HEK293 (cell line): ENCODE results near the gene FDX1.

Source experiments
- CTCF ChIA-PET: fragments of 350-600 bp; formaldehyde crosslinking; extraction: SDS; loops from one replicate; lab custom pipeline; 2021; ENCODE audit warnings: antibody characterized with exemption; lab: Yijun Ruan, JAX
- POLR2A ChIA-PET: fragments of 300-600 bp; formaldehyde crosslinking; extraction: SDS; loops from one replicate; lab custom pipeline; 2020; ENCODE audit warnings: antibody characterized with exemption, inconsistent platforms; lab: Yijun Ruan, JAX
- H3K27ac ChIP-seq: fragments of 200-500 bp; sonication (Bioruptor generic); 2 replicates; pipeline ENCODE4 v1.5.1; 2014; ENCODE audit warnings: low read depth, low read length, control low read depth, inconsistent platforms; ENCODE audit errors: extremely low read depth
- H3K36me3 ChIP-seq, 2 experiments: fragments of 200-500 bp in 1 of 2; sonication (Bioruptor generic) in 1 of 2; 1 replicate in 1 of 2; 2 replicates in 1 of 2; pipeline ENCODE4 v1.5.1; 2014 to 2017; ENCODE audit warnings: inconsistent platforms in 2 of 2, low read length in 2 of 2; ENCODE audit not compliant: control insufficient read depth in 2 of 2, insufficient read depth in 1 of 2
- H3K4me1 ChIP-seq: fragments of 200-500 bp; sonication (Bioruptor generic); 2 replicates; pipeline ENCODE4 v1.5.1; 2014; ENCODE audit warnings: mild to moderate bottlenecking, low read length, inconsistent platforms; ENCODE audit not compliant: control insufficient read depth, insufficient read depth
- H3K4me3 ChIP-seq: 2 replicates; pipeline ENCODE4 v1.5.1; 2011; ENCODE audit warnings: low read depth, mild to moderate bottlenecking, control low read depth, low read length, moderate library complexity
- H3K9me3 ChIP-seq: fragments of 200-500 bp; sonication (Bioruptor generic); 2 replicates; pipeline ENCODE4 v1.5.1; 2014; ENCODE audit warnings: low read depth, low read length, inconsistent platforms; ENCODE audit not compliant: control insufficient read depth, insufficient read depth
- CTCF ChIP-seq: fragments of 450-650 bp; formaldehyde crosslinking; IDR thresholded peaks from 2 replicates; pipeline ENCODE4 v1.5.1; 2016; ENCODE audit warnings: missing biosample characterization, missing genetic modification characterization
- GLI4 ChIP-seq: fragments of 450-650 bp; formaldehyde crosslinking; IDR thresholded peaks from 2 replicates; pipeline ENCODE4 v1.5.1; 2016; ENCODE audit warnings: missing biosample characterization, missing genetic modification characterization
- HOXC10 ChIP-seq: sonication (generic); formaldehyde crosslinking; IDR thresholded peaks from 2 replicates; pipeline ENCODE4 v1.8.1; 2023; ENCODE audit warnings: mild to moderate bottlenecking, missing genetic modification reagents
- KLF9 ChIP-seq: fragments of 450-650 bp; formaldehyde crosslinking; IDR thresholded peaks from 2 replicates; pipeline ENCODE4 v1.5.1; 2016; ENCODE audit warnings: missing biosample characterization, missing genetic modification characterization, low read depth
- SALL2 ChIP-seq: fragments of 450-650 bp; formaldehyde crosslinking; IDR thresholded peaks from 2 replicates; pipeline ENCODE4 v1.5.0; 2017; ENCODE audit warnings: missing biosample characterization, mild to moderate bottlenecking, missing genetic modification characterization, borderline replicate concordance
- WT1 ChIP-seq: fragments of 450-650 bp; formaldehyde crosslinking; IDR thresholded peaks from 2 replicates; pipeline ENCODE4 v1.5.1; 2016; ENCODE audit warnings: missing biosample characterization, missing genetic modification characterization
- YY1 ChIP-seq: fragments of 450-650 bp; formaldehyde crosslinking; IDR thresholded peaks from 2 replicates; pipeline ENCODE4 v1.5.1; 2018; ENCODE audit warnings: missing biosample characterization, missing genetic modification characterization
- ZNF148 ChIP-seq: fragments of 450-650 bp; formaldehyde crosslinking; IDR thresholded peaks from 2 replicates; pipeline ENCODE4 v1.5.0; 2017; ENCODE audit warnings: missing biosample characterization, missing genetic modification characterization, borderline replicate concordance
- ZNF18 ChIP-seq: fragments of 450-650 bp; formaldehyde crosslinking; IDR thresholded peaks from 2 replicates; pipeline ENCODE4 v1.5.1; 2016; ENCODE audit warnings: missing biosample characterization, missing genetic modification characterization
- ZNF324 ChIP-seq: fragments of 450-650 bp; formaldehyde crosslinking; IDR thresholded peaks from 2 replicates; pipeline ENCODE4 v1.5.1; 2016; ENCODE audit warnings: missing biosample characterization, missing genetic modification characterization
- ZNF350 ChIP-seq: fragments of 450-650 bp; formaldehyde crosslinking; IDR thresholded peaks from 2 replicates; pipeline ENCODE4 v1.5.0; 2017; ENCODE audit warnings: missing biosample characterization, mild to moderate bottlenecking, missing genetic modification characterization
- ZNF416 ChIP-seq: fragments of 450-650 bp; formaldehyde crosslinking; IDR thresholded peaks from 2 replicates; pipeline ENCODE4 v1.5.1; 2016; ENCODE audit warnings: missing biosample characterization, missing genetic modification characterization
- ZNF423 ChIP-seq: fragments of 450-650 bp; formaldehyde crosslinking; IDR thresholded peaks from 2 replicates; pipeline ENCODE4 v1.5.1; 2016; ENCODE audit warnings: missing biosample characterization, missing genetic modification characterization
- ZNF449 ChIP-seq: fragments of 450-650 bp; formaldehyde crosslinking; IDR thresholded peaks from 2 replicates; pipeline ENCODE4 v1.5.1; 2017; ENCODE audit warnings: missing biosample characterization, mild to moderate bottlenecking, missing genetic modification characterization, moderate library complexity
- ZNF473 ChIP-seq: fragments of 450-650 bp; formaldehyde crosslinking; IDR thresholded peaks from 2 replicates; pipeline ENCODE4 v1.5.1; 2017; ENCODE audit warnings: missing biosample characterization, missing genetic modification characterization
- ZNF544 ChIP-seq: fragments of 450-650 bp; formaldehyde crosslinking; IDR thresholded peaks from 2 replicates; pipeline ENCODE4 v1.5.0; 2017; ENCODE audit warnings: missing biosample characterization, missing genetic modification characterization
- ZNF549 ChIP-seq: fragments of 450-650 bp; IDR thresholded peaks from 2 replicates; pipeline ENCODE4 v1.5.1; 2018; ENCODE audit warnings: missing biosample characterization, missing genetic modification characterization, mild to moderate bottlenecking, inconsistent platforms, moderate library complexity
- ZNF600 ChIP-seq: fragments of 450-650 bp; formaldehyde crosslinking; IDR thresholded peaks from 2 replicates; pipeline ENCODE4 v1.5.1; 2016; ENCODE audit warnings: missing biosample characterization, missing genetic modification characterization
- ZNF670 ChIP-seq: fragments of 450-650 bp; formaldehyde crosslinking; IDR thresholded peaks from 2 replicates; pipeline ENCODE4 v1.5.1; 2016; ENCODE audit warnings: missing biosample characterization, missing genetic modification characterization, low read depth
- ZNF76 ChIP-seq: fragments of 450-650 bp; formaldehyde crosslinking; IDR thresholded peaks from 2 replicates; pipeline ENCODE4; 2016; ENCODE audit warnings: low read depth, missing biosample characterization, missing genetic modification characterization, borderline replicate concordance
- ZNF768 ChIP-seq: fragments of 450-650 bp; formaldehyde crosslinking; IDR thresholded peaks from 2 replicates; pipeline ENCODE4 v1.5.1; 2018; ENCODE audit warnings: missing biosample characterization, mild to moderate bottlenecking, missing genetic modification characterization
- TF ChIP-seq, protein P1 (sequence below): fragments of 450-650 bp; formaldehyde crosslinking; IDR thresholded peaks from 2 replicates; pipeline ENCODE4 v1.5.1; 2017; ENCODE audit warnings: missing biosample characterization, missing genetic modification characterization
- TF ChIP-seq, protein P2 (sequence below): fragments of 450-650 bp; formaldehyde crosslinking; IDR thresholded peaks from 2 replicates; pipeline ENCODE4 v1.5.1; 2016; ENCODE audit warnings: missing biosample characterization, missing genetic modification characterization

FDX1 gene

DNA sequence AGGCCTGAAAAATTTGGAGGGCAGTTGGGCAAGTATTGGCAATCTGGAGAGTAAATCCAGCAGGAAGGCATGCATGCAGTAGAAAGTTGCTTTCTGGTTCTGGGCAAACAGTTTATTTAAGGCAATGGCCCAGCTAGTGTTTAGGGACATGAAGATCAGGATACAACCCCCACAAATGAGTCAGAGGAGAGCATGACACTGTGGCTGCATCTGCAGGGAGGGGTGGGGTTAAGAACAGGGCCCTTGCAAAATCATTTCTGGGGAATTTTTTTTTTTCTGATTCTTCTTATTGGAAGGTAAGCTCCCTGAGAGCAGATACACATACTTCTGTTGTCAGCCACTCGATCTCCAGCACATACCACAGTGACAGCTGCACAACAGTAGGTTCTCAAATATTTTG, 61.1 kb downstream of the FDX1 start (continued):
- TF ChIP-seq ZNF148 (tag by site-specific recombination) (no peak), ZNF350 (no peak)

GRCh38 chr11:110491577-110492320, 62.0 kb downstream of the FDX1 start:
- ChIA-PET POLR2A (no interaction called here), CTCF (interaction anchor here (0.6 to 2.2 kb wide), 2 partner anchors 13 to 171 kb away, joined by 3 to 7 read pairs; no protein-coding TSS in a partner anchor)
- Histone ChIP-seq H3K9me3 (no peaks in the 10 kb centered on the region), H3K27ac (no peak overlapping the region), H3K36me3 (no peaks in the 10 kb centered on the region), H3K4me1 (no peaks in the 10 kb centered on the region), H3K4me3 (no peak overlapping the region)
- no peak for TF ChIP-seq ZNF76 (tag by site-specific recombination)
- no peak for TF ChIP-seq KLF9 (tag by site-specific recombination)
- TF ChIP-seq ZNF18 (tag by site-specific recombination), result no peak
- TF ChIP-seq ZNF768 (tag by site-specific recombination), result no peak
- TF ChIP-seq ZNF600 (tag by site-specific recombination), result no peak
- no peak for TF ChIP-seq ZNF544
- TF ChIP-seq GLI4 (tag by site-specific recombination), result no peak
- TF ChIP-seq SALL2, result no peak

DNA sequence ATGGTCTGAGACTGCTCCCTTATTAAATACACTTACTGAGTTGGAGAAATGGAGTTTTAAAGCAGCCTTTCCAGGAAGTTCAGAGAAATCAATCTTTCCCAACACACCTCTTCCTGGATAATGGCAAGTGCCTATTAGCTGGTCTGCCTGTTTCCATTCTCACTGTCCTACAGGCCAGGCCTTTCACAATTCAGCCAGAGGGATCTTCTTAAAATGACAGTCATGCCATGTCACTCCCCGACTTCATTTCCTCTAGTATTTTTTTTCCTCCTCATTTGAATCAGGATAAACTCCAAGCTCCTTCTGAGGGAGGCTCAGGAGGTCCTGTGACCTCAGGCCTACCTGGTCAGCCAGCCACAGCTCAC, 62.6 kb downstream of the FDX1 start:
- Histone ChIP-seq H3K4me1 (no peaks in the 10 kb centered on the region), H3K27ac (no peak overlapping the region), H3K9me3 (no peaks in the 10 kb centered on the region), H3K36me3 (no peaks in the 10 kb centered on the region), H3K4me3 (no peak overlapping the region)
- POLR2A ChIA-PET, result no interaction called here
- CTCF ChIA-PET, result interaction anchor here (0.6 to 2.2 kb wide), 2 partner anchors 13 to 171 kb away, joined by 3 to 7 read pairs; no protein-coding TSS in a partner anchor
- TF ChIP-seq ZNF549 (tag by site-specific recombination), result no peak
- TF ChIP-seq ZNF473 (tag by site-specific recombination), result no peak
- TF ChIP-seq, protein P1, sequence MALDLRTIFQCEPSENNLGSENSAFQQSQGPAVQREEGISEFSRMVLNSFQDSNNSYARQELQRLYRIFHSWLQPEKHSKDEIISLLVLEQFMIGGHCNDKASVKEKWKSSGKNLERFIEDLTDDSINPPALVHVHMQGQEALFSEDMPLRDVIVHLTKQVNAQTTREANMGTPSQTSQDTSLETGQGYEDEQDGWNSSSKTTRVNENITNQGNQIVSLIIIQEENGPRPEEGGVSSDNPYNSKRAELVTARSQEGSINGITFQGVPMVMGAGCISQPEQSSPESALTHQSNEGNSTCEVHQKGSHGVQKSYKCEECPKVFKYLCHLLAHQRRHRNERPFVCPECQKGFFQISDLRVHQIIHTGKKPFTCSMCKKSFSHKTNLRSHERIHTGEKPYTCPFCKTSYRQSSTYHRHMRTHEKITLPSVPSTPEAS, result no peak
- no peak for TF ChIP-seq ZNF416
- no peak for TF ChIP-seq YY1
- TF ChIP-seq ZNF670 (tag by site-specific recombination), result no peak
- TF ChIP-seq, protein P2, sequence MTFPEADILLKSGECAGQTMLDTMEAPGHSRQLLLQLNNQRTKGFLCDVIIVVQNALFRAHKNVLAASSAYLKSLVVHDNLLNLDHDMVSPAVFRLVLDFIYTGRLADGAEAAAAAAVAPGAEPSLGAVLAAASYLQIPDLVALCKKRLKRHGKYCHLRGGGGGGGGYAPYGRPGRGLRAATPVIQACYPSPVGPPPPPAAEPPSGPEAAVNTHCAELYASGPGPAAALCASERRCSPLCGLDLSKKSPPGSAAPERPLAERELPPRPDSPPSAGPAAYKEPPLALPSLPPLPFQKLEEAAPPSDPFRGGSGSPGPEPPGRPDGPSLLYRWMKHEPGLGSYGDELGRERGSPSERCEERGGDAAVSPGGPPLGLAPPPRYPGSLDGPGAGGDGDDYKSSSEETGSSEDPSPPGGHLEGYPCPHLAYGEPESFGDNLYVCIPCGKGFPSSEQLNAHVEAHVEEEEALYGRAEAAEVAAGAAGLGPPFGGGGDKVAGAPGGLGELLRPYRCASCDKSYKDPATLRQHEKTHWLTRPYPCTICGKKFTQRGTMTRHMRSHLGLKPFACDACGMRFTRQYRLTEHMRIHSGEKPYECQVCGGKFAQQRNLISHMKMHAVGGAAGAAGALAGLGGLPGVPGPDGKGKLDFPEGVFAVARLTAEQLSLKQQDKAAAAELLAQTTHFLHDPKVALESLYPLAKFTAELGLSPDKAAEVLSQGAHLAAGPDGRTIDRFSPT (tag by site-specific recombination), result no peak
- TF ChIP-seq WT1 (tag by site-specific recombination), result no peak
- TF ChIP-seq HOXC10, result no peak
- no peak for TF ChIP-seq ZNF449 (tag by site-specific recombination)
- TF ChIP-seq CTCF (tag by site-specific recombination), result no peak
- TF ChIP-seq ZNF324 (tag by site-specific recombination), result no peak
- TF ChIP-seq ZNF423 (tag by site-specific recombination), result no peak
